CD4-positive, alpha-beta T cell treated with Interleukin-17A for 4 hours (primary cell): ENCODE data around the gene HEMGN.

ENCODE experiments used
- DNase-seq: peaks from one replicate; pipeline ENCODE4 v3.0.0-alpha.2; 2020; ENCODE audit warnings: mixed read lengths

Gene HEMGN

DNA sequence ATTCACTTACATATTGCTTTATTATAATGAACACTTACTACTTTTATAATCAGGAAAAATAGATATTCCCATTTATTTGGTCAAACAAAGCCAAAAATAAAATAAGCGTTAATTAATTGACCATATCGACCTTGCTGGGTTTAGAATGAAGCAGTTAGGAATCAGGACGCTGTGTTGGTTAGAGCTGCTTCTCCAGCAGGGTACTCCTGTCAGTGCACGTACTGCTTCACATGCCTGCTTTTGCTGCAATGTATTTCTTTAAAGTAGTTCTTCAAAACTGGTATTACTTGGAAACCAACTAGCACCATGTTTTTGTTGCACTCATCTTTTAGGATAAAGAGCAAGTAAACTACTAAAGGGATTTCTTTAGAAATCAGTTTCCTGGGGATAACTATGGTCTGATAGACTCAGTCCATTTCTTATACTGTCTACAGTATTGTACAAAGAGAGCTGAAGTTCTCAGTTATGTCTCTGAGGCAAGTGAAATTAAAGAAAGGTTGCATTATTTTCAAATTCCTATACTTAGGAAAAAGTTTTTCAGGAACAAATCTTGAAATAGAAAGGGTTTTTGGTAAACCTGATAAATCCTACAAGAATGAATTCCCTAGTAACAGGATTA lies 8.9 kb downstream of the HEMGN start:
- no peak for DNase-seq

GRCh38 chr9:97925497-97926334 lies 12.3 kb downstream of the HEMGN start:
- no peak for DNase-seq

DNA sequence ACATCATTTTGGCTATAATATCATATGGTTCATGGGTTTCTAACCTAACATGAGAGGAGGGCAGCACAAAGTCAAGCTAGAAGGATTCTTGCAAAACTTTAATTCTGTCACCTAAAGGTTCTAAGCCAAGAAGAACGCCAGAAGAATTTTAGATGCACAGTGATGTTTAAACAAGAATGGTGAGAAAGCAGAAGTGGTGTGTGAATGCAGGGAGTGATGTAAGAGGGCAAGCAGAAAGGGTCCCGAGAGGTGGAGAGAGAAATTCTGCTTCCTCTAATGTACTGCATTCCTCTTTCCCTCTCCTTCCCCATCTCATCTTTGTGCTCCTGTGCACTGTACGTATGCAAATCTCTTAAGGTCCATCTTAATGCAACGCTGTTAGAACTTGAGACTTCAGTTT lies 13.6 kb downstream of the HEMGN start:
- no peak for DNase-seq

DNA sequence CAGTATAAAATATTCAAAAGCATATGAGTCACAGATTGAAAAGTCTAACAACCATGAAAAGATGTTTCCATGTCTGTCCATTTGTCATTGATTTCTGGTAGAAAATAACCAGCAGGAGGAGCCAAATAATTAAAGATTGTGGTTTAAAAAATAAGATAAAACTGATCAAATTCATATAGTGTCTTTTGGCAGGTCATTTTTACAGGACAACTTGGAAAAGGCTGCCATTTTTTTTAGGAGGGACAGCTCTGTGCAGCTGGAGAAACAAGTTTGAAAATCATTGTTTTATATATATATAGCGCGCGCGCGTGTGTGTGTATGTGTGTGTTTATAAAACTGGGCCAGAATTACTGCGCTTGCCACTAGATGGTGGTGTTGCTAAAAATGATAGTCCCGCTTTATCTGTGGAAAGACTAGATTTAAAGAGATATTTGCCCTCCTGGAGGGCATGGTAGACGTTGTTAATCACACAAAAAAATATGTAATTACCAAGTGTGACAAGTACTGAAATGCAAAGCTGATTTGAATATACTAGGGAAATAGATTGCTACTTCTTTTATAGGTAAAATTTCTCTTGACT lies 14.4 kb downstream of the HEMGN start:
- peak; percentile 80 for DNase-seq

DNA sequence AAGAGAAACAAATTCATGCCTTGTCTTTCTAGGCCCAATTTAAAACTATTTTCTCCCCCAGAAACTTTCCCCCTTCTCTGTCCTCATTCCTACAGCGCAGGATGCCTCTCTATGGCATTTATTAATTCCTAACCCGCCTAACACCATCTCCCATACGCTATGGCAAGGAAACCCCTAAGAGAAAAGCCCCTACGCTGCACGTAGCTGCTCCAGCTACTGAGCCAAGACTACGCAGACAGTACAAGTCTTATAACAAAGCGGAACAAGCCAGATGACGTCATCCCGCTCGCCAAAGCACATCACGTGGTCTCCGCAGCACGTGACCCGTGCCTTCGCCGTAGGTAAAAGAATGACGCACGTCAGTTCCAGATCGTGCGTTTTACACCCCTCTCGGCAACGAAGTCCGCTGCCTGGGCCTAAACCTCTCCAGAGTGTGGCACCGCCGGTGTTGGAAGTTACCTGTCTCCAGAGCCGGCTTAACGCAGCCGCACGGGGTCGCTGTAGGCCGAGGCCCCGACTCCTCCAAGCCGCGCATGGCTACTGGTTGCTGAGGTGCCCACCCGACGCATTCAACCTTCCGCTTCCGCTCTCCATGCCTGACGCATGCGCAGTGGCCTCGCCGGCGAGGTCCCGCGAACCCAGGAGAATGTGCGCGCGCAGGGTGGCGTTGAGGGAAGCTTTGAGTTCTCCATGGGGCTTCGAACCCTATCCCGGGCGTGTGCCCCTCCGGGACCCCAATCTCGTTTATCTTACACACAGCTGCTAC lies 15.8 kb downstream of the HEMGN start, which contains the start of gene TRMO:
Gene TRMO, minus strand, starts transcription at position 542 of the 766 bp plus-strand sequence. Its CDS starts 7 bp downstream, at position 535.
- peak; percentile 99 for DNase-seq

- no peak for DNase-seq
Measured at GRCh38 chr9:97919217-97919813, 18.7 kb downstream of the HEMGN start.

- no peak for DNase-seq
Measured at GRCh38 chr9:97918611-97919010, 19.4 kb downstream of the HEMGN start.

DNA sequence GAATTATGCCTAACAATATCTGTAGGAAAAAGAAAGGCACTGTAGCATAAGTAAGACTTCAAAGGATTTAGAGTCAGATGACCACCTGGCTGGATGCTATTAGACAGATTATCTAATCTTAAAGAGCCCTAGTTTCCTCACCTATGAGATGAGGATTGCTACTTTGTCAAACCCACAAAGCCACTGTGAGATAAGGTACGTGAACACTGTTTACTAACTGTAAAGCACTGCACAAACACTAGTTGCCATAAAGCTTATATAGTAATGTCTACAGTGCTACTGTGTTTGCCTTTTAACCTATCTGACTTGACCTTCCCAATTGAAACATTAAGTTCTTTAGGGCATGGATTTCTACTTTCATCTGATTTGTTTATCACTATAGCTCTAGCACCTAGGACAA lies 26.0 kb downstream of the HEMGN start:
- no peak for DNase-seq

- DNase-seq = no peak
Measured at GRCh38 chr9:97911528-97911927, 26.4 kb downstream of the HEMGN start.

GRCh38 chr9:97910357-97910756 lies 27.6 kb downstream of the HEMGN start:
- DNase-seq = peak; percentile 24

- DNase-seq = no peak
Measured at GRCh38 chr9:97908705-97909104, 29.3 kb downstream of the HEMGN start.

DNA sequence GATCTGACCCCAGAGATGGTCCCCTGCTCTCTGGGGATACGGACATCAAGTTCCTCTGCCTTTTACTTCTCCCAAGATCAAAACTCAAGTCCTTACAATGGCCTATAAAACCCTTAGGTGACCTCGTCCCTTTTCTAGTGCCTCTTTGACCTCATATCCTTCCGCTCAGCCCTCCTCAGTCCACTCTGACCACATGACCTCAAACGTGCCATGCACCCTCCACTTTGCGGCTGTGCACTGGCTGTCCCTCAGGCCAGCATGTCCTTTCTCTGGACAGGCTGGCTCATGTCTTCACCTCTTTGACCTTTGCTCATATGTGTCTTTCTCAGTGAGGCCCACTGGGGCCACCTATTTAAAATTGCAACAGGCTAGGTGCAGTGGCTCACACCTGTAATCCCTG lies 30.3 kb downstream of the HEMGN start:
- no peak for DNase-seq

DNA sequence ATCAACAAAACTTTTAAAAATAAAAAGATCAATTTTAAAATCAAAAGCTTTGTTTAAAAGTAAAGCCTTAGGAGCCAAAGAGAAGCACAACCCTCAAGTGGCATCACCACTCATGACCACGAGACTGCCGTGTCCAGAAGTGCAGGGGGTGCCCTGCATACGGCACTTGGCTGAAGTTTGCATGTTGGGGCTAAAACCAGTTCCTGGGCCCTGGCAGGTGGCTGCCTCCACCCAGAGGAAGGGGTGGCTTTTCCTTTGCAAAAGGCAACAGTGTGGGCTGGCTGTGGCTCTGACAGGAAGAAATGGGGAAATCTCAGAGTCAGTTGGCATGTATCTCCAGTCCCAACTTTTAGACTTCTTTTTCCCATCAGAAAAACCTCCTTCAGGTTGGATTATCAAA lies 30.9 kb downstream of the HEMGN start:
- peak; percentile 53 for DNase-seq

DNA sequence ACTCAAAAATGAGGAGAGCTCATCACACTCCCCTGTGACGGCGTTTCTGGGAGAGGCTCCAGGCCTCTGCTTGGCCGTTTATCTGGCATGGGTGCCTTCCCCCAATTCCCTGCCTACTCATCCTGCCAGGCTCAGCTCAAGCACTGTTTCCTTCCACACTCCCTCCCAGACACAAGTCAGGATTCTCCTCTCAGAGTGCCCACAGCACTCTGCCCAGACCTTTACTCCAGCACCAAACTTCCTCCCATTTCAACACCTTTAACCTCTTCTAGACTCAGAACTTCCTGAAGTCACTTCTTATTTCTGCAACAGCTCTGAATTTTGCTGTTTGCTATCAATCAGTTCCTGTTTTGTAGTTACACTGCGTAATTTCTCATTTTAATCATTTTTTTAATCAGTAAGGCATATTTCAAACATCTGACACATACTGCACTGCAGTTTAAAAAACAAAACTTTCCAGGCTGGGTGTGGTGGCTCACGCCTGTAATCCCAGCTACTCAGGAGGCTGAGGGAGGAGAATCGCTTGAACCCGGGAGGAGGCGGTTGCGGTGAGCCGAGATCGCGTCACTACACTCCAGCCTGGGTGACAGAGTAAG lies 31.6 kb downstream of the HEMGN start:
- peak; percentile 58 for DNase-seq

DNA sequence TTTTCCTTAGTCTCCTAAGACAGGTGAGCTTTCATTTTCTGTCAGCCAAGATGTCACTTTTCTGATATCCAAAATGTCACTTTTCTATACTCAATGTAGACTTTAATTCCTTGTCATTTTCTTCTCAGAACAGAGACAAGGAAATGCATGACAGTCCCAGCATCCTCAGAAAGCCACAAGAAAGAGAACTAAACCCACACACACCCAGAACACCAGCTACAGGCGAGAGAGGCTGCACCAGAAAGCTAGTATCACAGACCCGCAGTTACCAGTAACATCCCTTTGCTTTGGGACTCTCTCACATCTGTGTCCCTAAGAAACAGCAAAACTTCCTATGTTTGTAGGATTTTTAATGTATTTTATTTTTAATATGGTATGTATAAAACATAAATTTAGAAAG lies 32.7 kb downstream of the HEMGN start:
- peak; percentile 71 for DNase-seq

GRCh38 chr9:97904725-97905124 lies 33.2 kb downstream of the HEMGN start:
- peak; percentile 78 for DNase-seq

GRCh38 chr9:97903177-97903576 lies 34.8 kb downstream of the HEMGN start:
- DNase-seq = peak; percentile 31

DNA sequence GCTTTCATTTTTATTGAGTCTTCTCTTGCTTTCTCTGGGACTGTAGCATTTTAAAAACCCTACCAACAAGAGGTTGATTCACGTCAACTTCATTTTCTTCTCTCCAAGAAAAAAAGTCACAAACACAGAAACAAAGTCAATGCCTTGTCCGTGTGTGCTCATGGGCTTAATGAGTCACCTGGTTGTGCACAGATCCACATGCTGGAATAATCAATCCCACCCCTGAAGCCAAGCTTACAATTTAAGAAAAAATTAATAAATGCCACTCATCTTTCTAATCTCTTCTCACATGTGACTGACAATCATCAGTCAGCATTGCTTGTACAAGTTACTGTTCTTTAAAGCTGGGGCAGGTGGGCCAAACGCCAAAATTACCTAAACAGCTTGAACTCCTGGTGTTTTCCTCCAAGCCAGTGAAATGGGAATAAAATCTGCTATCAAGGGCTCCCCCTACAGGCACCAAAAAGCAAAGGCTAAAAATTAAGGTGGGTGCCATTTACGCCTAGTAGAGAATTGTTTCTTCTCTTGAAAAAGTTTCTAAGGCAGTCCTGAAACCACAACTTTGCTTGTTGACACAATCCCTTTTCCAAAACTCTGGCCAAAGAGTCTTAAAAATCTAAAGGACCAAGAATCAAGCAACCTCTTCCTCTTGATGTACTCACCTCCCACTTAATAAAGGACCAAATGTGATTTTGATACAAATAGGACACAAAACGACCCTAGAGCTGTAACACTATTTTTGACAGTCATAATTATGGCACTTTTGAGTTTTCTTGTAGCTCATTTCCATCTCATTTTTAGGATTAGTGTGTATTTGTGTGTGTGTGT lies 37.0 kb downstream of the HEMGN start:
- DNase-seq = peak; percentile 53

GRCh38 chr9:97900103-97900737 lies 37.8 kb downstream of the HEMGN start:
- no peak for DNase-seq

DNA sequence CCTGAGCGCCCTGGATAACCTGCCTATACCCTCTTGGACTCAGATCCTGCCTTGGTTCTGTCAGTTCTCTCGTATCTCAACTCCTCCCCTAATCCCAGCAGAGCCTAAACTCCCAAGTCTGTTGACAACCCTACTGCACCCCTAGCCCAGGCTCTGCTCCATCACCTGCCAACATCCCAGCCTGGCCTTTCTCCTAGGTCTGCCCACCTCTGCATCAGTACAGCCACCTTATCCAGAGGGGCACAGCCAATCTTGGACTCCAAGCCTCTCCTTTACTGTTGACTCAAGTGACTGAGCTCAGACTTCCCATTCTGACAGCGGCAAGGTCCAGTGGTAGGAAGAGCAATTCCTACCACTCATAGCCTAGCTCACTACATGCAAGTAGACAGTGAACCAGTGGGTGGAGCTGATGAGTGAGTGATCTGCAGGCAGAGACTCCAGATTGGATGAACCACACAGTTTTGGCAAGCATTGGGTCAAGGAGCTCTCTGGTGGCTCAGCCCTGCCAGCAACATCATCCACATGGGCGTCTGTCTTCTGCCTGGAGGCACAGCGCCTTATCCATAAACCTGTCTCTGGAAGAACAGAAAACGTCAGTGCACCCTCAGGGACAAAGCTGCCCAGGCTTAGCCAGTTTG lies 42.2 kb downstream of the HEMGN start:
- DNase-seq = peak; percentile 27
